Upper lobe of left lung (tissue), 6 donors: ENCODE measurements around the gene GLS. TPM values are rescaled to one million over a fixed set of nuclear protein-coding genes. Genes with fewer than 3 reads are reported as not detected.

Experiments used
- ATAC-seq, 2 donors: fragments of 200-7000 bp; cut with Tn5 transposase; one replicate each; pipeline ENCODE4 v1.9.1; 2022; ENCODE audit warnings: mild to moderate bottlenecking in 2 of 2, moderate library complexity in 2 of 2; ENCODE audit not compliant: low FRiP score in 2 of 2
- DNase-seq, 2 donors: peaks; one replicate each; pipeline ENCODE4 v3.0.0-alpha.2; 2019 to 2020
- H3K27ac ChIP-seq, 4 donors: fragments of 200-600 bp; sonication (generic); one replicate each; pipeline ENCODE4 v1.5.1; 2016 to 2019
- H3K27me3 ChIP-seq, 4 donors: fragments of 200-600 bp; sonication (generic); one replicate each; pipeline ENCODE4 v1.5.1; 2017 to 2019
- H3K36me3 ChIP-seq, 4 donors: fragments of 200-600 bp; sonication (generic); one replicate each; pipeline ENCODE4 v1.5.1; 2016 to 2019
- H3K4me1 ChIP-seq, 4 donors: fragments of 200-600 bp; sonication (generic); one replicate each; pipeline ENCODE4 v1.5.1; 2018 to 2019
- H3K4me3 ChIP-seq, 4 donors: fragments of 200-600 bp; sonication (generic); one replicate each; pipeline ENCODE4 v1.5.1; 2017 to 2019; ENCODE audit warnings: mild to moderate bottlenecking in 2 of 4, moderate library complexity in 1 of 4
- H3K9me3 ChIP-seq, 4 donors: fragments of 200-600 bp; sonication (generic); one replicate each; pipeline ENCODE4 v1.5.1; 2018 to 2019
- CTCF ChIP-seq, 6 experiments: fragments of 450-650 bp in 4 of 6; fragments of 200-600 bp in 2 of 6; sonication (generic) in 2 of 6; IDR thresholded peaks; one replicate each; pipeline ENCODE4 v1.5.1; 2016 to 2019; ENCODE audit warnings: antibody characterized with exemption in 6 of 6
- EP300 ChIP-seq, 4 donors: sonication (generic); formaldehyde crosslinking; IDR thresholded peaks; one replicate each; pipeline ENCODE4 v1.5.1; 2017; ENCODE audit warnings: antibody characterized with exemption in 4 of 4, control low read depth in 2 of 4
- POLR2A ChIP-seq, 4 donors: fragments of 450-650 bp; IDR thresholded peaks; one replicate each; pipeline ENCODE4 v1.5.1; 2016 to 2017; ENCODE audit warnings: antibody characterized with exemption in 4 of 4, mild to moderate bottlenecking in 2 of 4
- POLR2AphosphoS5 ChIP-seq, 2 donors: sonication (generic); formaldehyde crosslinking; IDR thresholded peaks; one replicate each; pipeline ENCODE4 v1.5.1; 2017; ENCODE audit warnings: antibody characterized with exemption in 2 of 2
- WGBS, 2 donors: methylation state at CpG; one replicate each; pipeline ENCODE4 v1.1.5; 2017 to 2018; 5-methylcytosine and 5-hydroxymethylcytosine counted together
- total RNA-seq, 6 donors: library from RNA; depleted of rRNA in 4 of 6; stranded (reverse); fragments of >200 nt in 4 of 6; gene quantifications; one replicate each; pipeline versions ENCODE4 v1.1.0 to v1.2.1, GENCODE V29; 2016 to 2021
- donor health status: DM: no; HTN: no; CAD: no; lungs with moderate emphysema.
- donor health status: DM: no; HTN: yes; CAD: no; lungs with severe emphysema.

The GLS gene
- total RNA-seq, 6 donors from 2014 or later: 126 to 401 (median 189) TPM

- Histone ChIP-seq H3K27me3 (no peaks in the 10 kb centered on the region), H3K36me3 (no peaks in the 10 kb centered on the region), H3K4me1 (peaks cover 50 to 89% (median 65%) of the 10 kb centered on the region in 4 donors), H3K9me3 (no peaks in the 10 kb centered on the region), H3K27ac (no peak overlapping the region), H3K4me3 (no peak overlapping the region)
- 88 to 91% methylated on average over 1 of the region's 1 CpG for WGBS, 2 donors
- TF ChIP-seq POLR2AphosphoS5 (IDR thresholded peaks at IDR 0.05) (no peak), EP300 (IDR thresholded peaks at IDR 0.05) (no peak), POLR2A (IDR thresholded peaks at IDR 0.05) (no peak), CTCF (IDR thresholded peaks at IDR 0.05) (no peak)
- DNase-seq (no peak), ATAC-seq (no peak)
Measured at GRCh38 chr2:190888449-190888848, 7.8 kb downstream of the GLS start.

- TF ChIP-seq POLR2AphosphoS5 (IDR thresholded peaks at IDR 0.05): no peak
- no peak for TF ChIP-seq CTCF (IDR thresholded peaks at IDR 0.05)
- no peak for TF ChIP-seq EP300 (IDR thresholded peaks at IDR 0.05)
- TF ChIP-seq POLR2A (IDR thresholded peaks at IDR 0.05): no peak
- Histone ChIP-seq H3K27me3 (no peaks in the 10 kb centered on the region), H3K27ac (peak overlapping the region in 1 of 4 donors; percentile 35), H3K36me3 (no peaks in the 10 kb centered on the region), H3K4me1 (peaks cover 45 to 86% (median 59%) of the 10 kb centered on the region in 4 donors), H3K9me3 (no peaks in the 10 kb centered on the region), H3K4me3 (no peak overlapping the region)
- ATAC-seq: no peak
- no peak for DNase-seq
- WGBS, 2 donors: 74 to 80% methylated on average over 3 of the region's 3 CpGs
Measured at GRCh38 chr2:190889175-190889943, 8.7 kb downstream of the GLS start.

- TF ChIP-seq POLR2A (IDR thresholded peaks at IDR 0.05): no peak
- TF ChIP-seq CTCF (IDR thresholded peaks at IDR 0.05): no peak
- TF ChIP-seq EP300 (IDR thresholded peaks at IDR 0.05): no peak
- no peak for TF ChIP-seq POLR2AphosphoS5 (IDR thresholded peaks at IDR 0.05)
- ATAC-seq (peak in 1 of 2 donors; percentile 71), DNase-seq (no peak)
- Histone ChIP-seq H3K27ac (no peak overlapping the region), H3K36me3 (peaks cover 0 to 12% (median 6%) of the 10 kb centered on the region in 4 donors), H3K9me3 (no peaks in the 10 kb centered on the region), H3K4me1 (peaks cover 29 to 67% (median 42%) of the 10 kb centered on the region in 4 donors), H3K27me3 (no peaks in the 10 kb centered on the region), H3K4me3 (no peak overlapping the region)
Measured at GRCh38 chr2:190891372-190891771, 10.8 kb downstream of the GLS start.

GRCh38 chr2:190891889-190892288 is 11.3 kb downstream of the GLS start:
- Histone ChIP-seq H3K4me3 (no peak overlapping the region), H3K27ac (no peak overlapping the region), H3K27me3 (no peaks in the 10 kb centered on the region), H3K4me1 (peaks cover 26 to 62% (median 39%) of the 10 kb centered on the region in 4 donors), H3K36me3 (peaks cover 0 to 16% (median 8%) of the 10 kb centered on the region in 4 donors), H3K9me3 (no peaks in the 10 kb centered on the region)
- 82 to 93% methylated on average over 1 of the region's 1 CpG for WGBS, 2 donors
- no peak for ATAC-seq
- TF ChIP-seq CTCF (IDR thresholded peaks at IDR 0.05) (no peak), POLR2AphosphoS5 (IDR thresholded peaks at IDR 0.05) (no peak), POLR2A (IDR thresholded peaks at IDR 0.05) (no peak), EP300 (IDR thresholded peaks at IDR 0.05) (no peak)
- no peak for DNase-seq

GRCh38 chr2:190893157-190893556 is 12.5 kb downstream of the GLS start:
- Histone ChIP-seq H3K4me3 (no peak overlapping the region), H3K9me3 (no peaks in the 10 kb centered on the region), H3K27me3 (no peaks in the 10 kb centered on the region), H3K4me1 (peaks cover 13 to 49% (median 29%) of the 10 kb centered on the region in 4 donors), H3K36me3 (peaks cover 0 to 21% (median 9%) of the 10 kb centered on the region in 4 donors), H3K27ac (no peak overlapping the region)
- DNase-seq (no peak), ATAC-seq (no peak)
- TF ChIP-seq POLR2AphosphoS5 (IDR thresholded peaks at IDR 0.05): no peak
- no peak for TF ChIP-seq EP300 (IDR thresholded peaks at IDR 0.05)
- no peak for TF ChIP-seq POLR2A (IDR thresholded peaks at IDR 0.05)
- TF ChIP-seq CTCF (IDR thresholded peaks at IDR 0.05): no peak
